K562 (cell line): ENCODE data around the gene MCC.

ENCODE experiments used
- CTCF ChIP-seq, 3 experiments: IDR thresholded peaks in 2 of 3; conservative IDR thresholded peaks in 1 of 3; 2 replicates each; pipeline ENCODE4 v1.5.1; 2011 to 2012; ENCODE audit warnings: low read length in 3 of 3, mild to moderate bottlenecking in 3 of 3, control low read depth in 2 of 3, improper control_type of control experiment in 1 of 3, inconsistent platforms in 1 of 3, low read depth in 1 of 3, mixed read lengths in 1 of 3, moderate library complexity in 1 of 3; ENCODE audit not compliant: insufficient read depth in 2 of 3
- EZH2 ChIP-seq: IDR thresholded peaks from 2 replicates; pipeline ENCODE4 v1.6.1; 2012; ENCODE audit warnings: low read depth, mild to moderate bottlenecking, inconsistent platforms, low read length, borderline replicate concordance
- MCM7 ChIP-seq, 2 experiments: fragments of 450-650 bp; IDR thresholded peaks; 2 replicates each; pipeline ENCODE4 v1.6.1; 2016 to 2018
- MYNN ChIP-seq, 2 experiments: sonication (generic); formaldehyde crosslinking in 1 of 2; IDR thresholded peaks; 2 replicates each; pipeline versions ENCODE4 v1.5.0 to v1.6.1; 2016 to 2020; ENCODE audit warnings: antibody characterized with exemption in 1 of 2, missing genetic modification reagents in 1 of 2
- POLR2A ChIP-seq: fragments of 450-650 bp; conservative IDR thresholded peaks from 2 replicates; pipeline ENCODE4 v1.6.1; 2016
- RBM39 ChIP-seq: fragments of 200-400 bp; formaldehyde crosslinking; optimal IDR thresholded peaks from 2 replicates; pipeline ENCODE3; 2018; ENCODE audit warnings: low read depth, low read length
- TF ChIP-seq, protein P1 (sequence below): fragments of 450-650 bp; formaldehyde crosslinking; IDR thresholded peaks from 2 replicates; pipeline ENCODE4 v1.4.0; 2020; ENCODE audit warnings: mild to moderate bottlenecking

DNA sequence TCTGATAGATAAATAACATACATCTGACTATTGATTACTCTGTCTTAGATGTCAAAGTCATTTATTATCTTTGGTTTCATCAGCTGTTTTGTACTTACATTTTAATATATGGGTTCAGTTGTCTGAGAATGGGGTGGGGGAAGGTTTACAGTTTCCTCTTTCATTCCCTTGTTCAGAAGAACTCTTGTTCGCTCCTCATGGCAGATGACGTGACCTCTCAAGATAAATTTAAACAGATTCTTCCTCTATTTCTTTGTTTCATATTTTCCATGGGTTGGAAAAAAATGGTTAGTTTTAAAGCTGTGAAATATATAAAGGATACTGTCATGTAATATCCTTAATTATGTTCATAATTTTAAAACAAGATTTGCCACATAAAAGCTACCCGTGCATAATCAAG is 114.8 kb downstream of the MCC start:
- TF ChIP-seq CTCF (IDR thresholded peaks at IDR 0.05 in 2 of 3, conservative IDR thresholded peaks at IDR 0.05 in 1 of 3; ENCODE audit: insufficient read depth in 2 of 3, low read depth in 1 of 3, low read length in 3 of 3) (no peak), MCM7 (IDR thresholded peaks at IDR 0.05) (no peak), EZH2 (no peak), RBM39 (no peak), MYNN (IDR thresholded peaks at IDR 0.05) (no peak), MYNN (CRISPR knock-in tag; IDR thresholded peaks at IDR 0.05) (no peak), POLR2A (no peak)
- TF ChIP-seq, protein P1, sequence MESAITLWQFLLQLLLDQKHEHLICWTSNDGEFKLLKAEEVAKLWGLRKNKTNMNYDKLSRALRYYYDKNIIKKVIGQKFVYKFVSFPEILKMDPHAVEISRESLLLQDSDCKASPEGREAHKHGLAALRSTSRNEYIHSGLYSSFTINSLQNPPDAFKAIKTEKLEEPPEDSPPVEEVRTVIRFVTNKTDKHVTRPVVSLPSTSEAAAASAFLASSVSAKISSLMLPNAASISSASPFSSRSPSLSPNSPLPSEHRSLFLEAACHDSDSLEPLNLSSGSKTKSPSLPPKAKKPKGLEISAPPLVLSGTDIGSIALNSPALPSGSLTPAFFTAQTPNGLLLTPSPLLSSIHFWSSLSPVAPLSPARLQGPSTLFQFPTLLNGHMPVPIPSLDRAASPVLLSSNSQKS (CRISPR knock-in tag), result no peak
